HFFc6 (cell line): ENCODE measurements around the gene SCD5. TPM values are rescaled to one million over a fixed set of nuclear protein-coding genes. Genes with fewer than 3 reads are reported as not detected.

Experiments
- DNase-seq: peaks from one replicate; pipeline ENCODE4 v3.0.0-alpha.2; 2018
- H3K27ac Mint-ChIP-seq: 2 replicates; pipeline ENCODE4 v1.8.0; 2020; ENCODE audit warnings: mild to moderate bottlenecking, mixed read lengths
- H3K27me3 Mint-ChIP-seq: 2 replicates; pipeline ENCODE4 v1.8.0; 2021; ENCODE audit warnings: mild to moderate bottlenecking, moderate library complexity, mixed read lengths; ENCODE audit not compliant: insufficient read depth
- H3K36me3 Mint-ChIP-seq: 2 replicates; pipeline ENCODE4 v1.8.0; 2021; ENCODE audit warnings: low read depth, mixed read lengths
- H3K4me1 Mint-ChIP-seq: 2 replicates; pipeline ENCODE4 v1.8.0; 2020; ENCODE audit warnings: low read depth, mixed read lengths
- H3K4me3 Mint-ChIP-seq: 2 replicates; pipeline ENCODE4 v1.8.0; 2020; ENCODE audit warnings: mild to moderate bottlenecking, moderate library complexity, mixed read lengths
- H3K9me3 Mint-ChIP-seq: 2 replicates; pipeline ENCODE4 v1.8.0; 2020; ENCODE audit warnings: mild to moderate bottlenecking, mixed read lengths
- CTCF ChIP-seq: fragments of 200-600 bp; sonication (generic); IDR thresholded peaks from 2 replicates; pipeline ENCODE4 v1.5.0; 2021; ENCODE audit warnings: antibody characterized with exemption, mild to moderate bottlenecking
- total RNA-seq, 6 experiments: library from RNA; stranded (reverse); fragmentation: NEBNext Ultra II Directional; extraction: Animal tissue kit (Norgen Biotek cat#: 25700); gene quantifications; 2 replicates in 1 of 6; 3 replicates in 5 of 6; pipeline ENCODE4 v1.2.3, GENCODE V29; 2021

Gene SCD5
- total RNA-seq, 6 experiments from 2014 or later, result 28.4 to 36.4 (median 32.0) TPM

- Mint-ChIP-seq H3K9me3 (no peaks in the 10 kb centered on the region), H3K4me3 (no peak overlapping the region; the same call in 1 of the 2 replicates), H3K27ac (no peak overlapping the region), H3K4me1 (peaks cover 21% of the 10 kb centered on the region), H3K36me3 (no peaks in the 10 kb centered on the region), H3K27me3 (peaks cover 2% of the 10 kb centered on the region; the same call in 1 of the 2 replicates)
- TF ChIP-seq CTCF, result no peak
- no peak for DNase-seq
These were observed 107.2 kb downstream of the SCD5 start for GRCh38 chr4:82691431-82691830.

GRCh38 chr4:82688091-82688795 is 110.4 kb downstream of the SCD5 start:
- H3K4me1 Mint-ChIP-seq, result peaks cover 21% of the 10 kb centered on the region
- no peaks in the 10 kb centered on the region for H3K9me3 Mint-ChIP-seq
- no peaks in the 10 kb centered on the region; the same call in 1 of the 2 replicates for H3K27me3 Mint-ChIP-seq
- H3K4me3 Mint-ChIP-seq, result no peak overlapping the region
- TF ChIP-seq CTCF, result no peak
- H3K27ac Mint-ChIP-seq, result no peak overlapping the region
- DNase-seq, result no peak
- no peaks in the 10 kb centered on the region for H3K36me3 Mint-ChIP-seq

- Mint-ChIP-seq H3K27ac (no peak overlapping the region), H3K36me3 (no peaks in the 10 kb centered on the region), H3K27me3 (no peaks in the 10 kb centered on the region; the same call in 1 of the 2 replicates), H3K4me1 (peaks cover 21% of the 10 kb centered on the region), H3K9me3 (no peaks in the 10 kb centered on the region), H3K4me3 (no peak overlapping the region)
- DNase-seq, result no peak
- TF ChIP-seq CTCF, result no peak
These were observed 111.1 kb downstream of the SCD5 start for GRCh38 chr4:82687531-82687930.

GRCh38 chr4:82681754-82682153 is 116.8 kb downstream of the SCD5 start:
- H3K27me3 Mint-ChIP-seq, result no peaks in the 10 kb centered on the region
- no peak for TF ChIP-seq CTCF
- DNase-seq, result no peak
- H3K4me3 Mint-ChIP-seq, result no peak overlapping the region
- no peak overlapping the region; the same call in 1 of the 2 replicates for H3K27ac Mint-ChIP-seq
- H3K9me3 Mint-ChIP-seq, result no peaks in the 10 kb centered on the region
- no peaks in the 10 kb centered on the region for H3K36me3 Mint-ChIP-seq
- peaks cover 34% of the 10 kb centered on the region for H3K4me1 Mint-ChIP-seq

GRCh38 chr4:82680834-82681233 is 117.8 kb downstream of the SCD5 start:
- no peak for TF ChIP-seq CTCF
- no peak for DNase-seq
- H3K4me3 Mint-ChIP-seq, result no peak overlapping the region

More at GRCh38 chr4:82680834-82681233, 117.8 kb downstream of the SCD5 start:
- Mint-ChIP-seq H3K4me1 (peaks cover 34% of the 10 kb centered on the region), H3K9me3 (no peaks in the 10 kb centered on the region), H3K27me3 (no peaks in the 10 kb centered on the region), H3K36me3 (no peaks in the 10 kb centered on the region), H3K27ac (no peak overlapping the region)
